ENCODE measurements around the gene WWC2.

DNA sequence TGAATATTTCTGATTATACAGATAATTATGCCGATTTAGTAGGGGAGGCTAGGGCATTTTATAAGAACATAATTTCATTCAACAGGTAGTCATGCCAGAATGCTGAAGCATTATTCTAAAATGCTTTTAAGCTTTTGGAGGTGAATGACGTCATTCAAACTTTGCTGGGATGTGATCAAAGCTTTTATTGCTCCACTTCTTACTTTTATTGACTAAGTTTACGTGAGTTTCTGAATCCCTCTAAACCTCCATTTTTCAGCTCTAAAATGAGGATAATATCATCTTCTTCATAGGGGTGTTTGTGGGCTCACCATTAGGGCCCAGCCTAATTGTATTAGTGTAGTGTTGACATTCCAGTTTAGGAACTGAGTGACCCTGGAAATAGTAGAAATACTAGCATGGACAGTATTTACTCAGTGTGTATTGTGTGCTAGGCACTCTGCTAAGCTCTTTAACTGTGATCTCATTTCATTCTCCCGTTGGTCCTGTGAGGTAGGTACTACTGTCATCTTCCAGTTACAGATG, 3.0 kb downstream of the WWC2 start:
- TF ChIP-seq, protein P1, sequence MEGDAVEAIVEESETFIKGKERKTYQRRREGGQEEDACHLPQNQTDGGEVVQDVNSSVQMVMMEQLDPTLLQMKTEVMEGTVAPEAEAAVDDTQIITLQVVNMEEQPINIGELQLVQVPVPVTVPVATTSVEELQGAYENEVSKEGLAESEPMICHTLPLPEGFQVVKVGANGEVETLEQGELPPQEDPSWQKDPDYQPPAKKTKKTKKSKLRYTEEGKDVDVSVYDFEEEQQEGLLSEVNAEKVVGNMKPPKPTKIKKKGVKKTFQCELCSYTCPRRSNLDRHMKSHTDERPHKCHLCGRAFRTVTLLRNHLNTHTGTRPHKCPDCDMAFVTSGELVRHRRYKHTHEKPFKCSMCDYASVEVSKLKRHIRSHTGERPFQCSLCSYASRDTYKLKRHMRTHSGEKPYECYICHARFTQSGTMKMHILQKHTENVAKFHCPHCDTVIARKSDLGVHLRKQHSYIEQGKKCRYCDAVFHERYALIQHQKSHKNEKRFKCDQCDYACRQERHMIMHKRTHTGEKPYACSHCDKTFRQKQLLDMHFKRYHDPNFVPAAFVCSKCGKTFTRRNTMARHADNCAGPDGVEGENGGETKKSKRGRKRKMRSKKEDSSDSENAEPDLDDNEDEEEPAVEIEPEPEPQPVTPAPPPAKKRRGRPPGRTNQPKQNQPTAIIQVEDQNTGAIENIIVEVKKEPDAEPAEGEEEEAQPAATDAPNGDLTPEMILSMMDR (IDR thresholded peaks at IDR 0.05): no peak
- TF ChIP-seq POLR2A (IDR thresholded peaks at IDR 0.05; ENCODE audit: low read depth): no peak
- TF ChIP-seq POLR2AphosphoS5 (IDR thresholded peaks at IDR 0.05): no peak
- no peak for TF ChIP-seq EP300 (IDR thresholded peaks at IDR 0.05)

Data from esophagus muscularis mucosa (tissue), 4 donors.